Colonic mucosa (tissue), 4 donors: ENCODE results near the gene PHYKPL. TPM values are rescaled to one million over a fixed set of nuclear protein-coding genes. Genes with fewer than 3 reads are reported as not detected.

Experiments
- DNase-seq: peaks from one replicate; pipeline ENCODE4 v3.0.0-alpha.2; 2020
- H3K27ac ChIP-seq: fragments of 200-600 bp; one replicate; pipeline ENCODE4 v1.8.0; 2021
- H3K27me3 ChIP-seq: fragments of 200-600 bp; one replicate; pipeline ENCODE4 v1.8.0; 2021
- H3K36me3 ChIP-seq: fragments of 200-600 bp; one replicate; pipeline ENCODE4 v1.8.0; 2021
- H3K4me1 ChIP-seq: fragments of 200-600 bp; one replicate; pipeline ENCODE4 v1.8.0; 2021; ENCODE audit warnings: mild to moderate bottlenecking
- H3K4me3 ChIP-seq: fragments of 200-600 bp; one replicate; pipeline ENCODE4 v1.8.0; 2021
- H3K9ac ChIP-seq, 2 donors: one replicate each; pipeline ENCODE4 v1.7.0; 2013; ENCODE audit warnings: control low read depth in 2 of 2, low read depth in 2 of 2, low read length in 2 of 2
- H3K9me3 ChIP-seq: fragments of 200-600 bp; one replicate; pipeline ENCODE4 v1.8.0; 2021
- intact Hi-C: fragments of 100-400 bp; cut with DNase I; formaldehyde crosslinking; loops from one replicate; pipeline ENCODE4 v1.14.1; 2022
- total RNA-seq, 2 donors: library from RNA; stranded (reverse); fragmentation: NEBNext Ultra II Directional in 1 of 2; extraction: Animal tissue kit (Norgen Biotek cat#: 25700) in 1 of 2; gene quantifications; one replicate each; pipeline ENCODE4 v1.2.1, GENCODE V29; 2021
- TF ChIP-seq, protein P1 (sequence below): fragments of 200-600 bp; IDR thresholded peaks from one replicate; pipeline ENCODE4 v1.8.0; 2022; ENCODE audit warnings: antibody characterized with exemption, mild to moderate bottlenecking
- donor health status: healthy.
- donor health status: DM: no; HTN: no; CAD: no.
- donor health status: DM: no; HTN: no; CAD: no.

PHYKPL gene
- total RNA-seq, 2 donors from 2014 or later: 101 to 159 TPM

DNA sequence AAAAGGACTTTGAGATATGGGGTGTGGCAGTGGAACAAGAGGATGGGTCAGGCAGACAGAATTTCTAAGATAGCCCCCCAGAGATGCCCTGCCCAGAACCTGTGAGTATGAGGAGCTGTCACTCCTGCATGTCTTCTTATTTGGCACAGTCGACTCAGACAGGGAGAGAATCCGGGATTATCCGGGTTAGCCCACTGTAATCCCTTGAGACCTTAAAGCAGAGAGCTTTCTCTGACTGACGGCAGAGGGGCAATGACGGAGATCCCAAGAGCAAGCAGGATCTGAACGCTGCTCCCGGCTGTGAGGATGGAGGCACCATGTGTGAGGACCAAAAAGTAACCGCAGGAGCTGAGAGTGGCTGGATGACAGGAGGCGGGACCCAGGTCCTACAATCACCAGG, 70.1 kb downstream of the PHYKPL start:
- Histone ChIP-seq H3K27me3 (no peaks in the 10 kb centered on the region), H3K4me3 (no peak overlapping the region), H3K9me3 (no peaks in the 10 kb centered on the region), H3K9ac (no peak overlapping the region), H3K4me1 (no peaks in the 10 kb centered on the region), H3K36me3 (no peaks in the 10 kb centered on the region), H3K27ac (no peak overlapping the region)
- DNase-seq: no peak
- intact Hi-C loops: loop anchor here (2.0 kb wide), 1 partner anchor 88 kb away; no protein-coding TSS in a partner anchor
- TF ChIP-seq, protein P1, sequence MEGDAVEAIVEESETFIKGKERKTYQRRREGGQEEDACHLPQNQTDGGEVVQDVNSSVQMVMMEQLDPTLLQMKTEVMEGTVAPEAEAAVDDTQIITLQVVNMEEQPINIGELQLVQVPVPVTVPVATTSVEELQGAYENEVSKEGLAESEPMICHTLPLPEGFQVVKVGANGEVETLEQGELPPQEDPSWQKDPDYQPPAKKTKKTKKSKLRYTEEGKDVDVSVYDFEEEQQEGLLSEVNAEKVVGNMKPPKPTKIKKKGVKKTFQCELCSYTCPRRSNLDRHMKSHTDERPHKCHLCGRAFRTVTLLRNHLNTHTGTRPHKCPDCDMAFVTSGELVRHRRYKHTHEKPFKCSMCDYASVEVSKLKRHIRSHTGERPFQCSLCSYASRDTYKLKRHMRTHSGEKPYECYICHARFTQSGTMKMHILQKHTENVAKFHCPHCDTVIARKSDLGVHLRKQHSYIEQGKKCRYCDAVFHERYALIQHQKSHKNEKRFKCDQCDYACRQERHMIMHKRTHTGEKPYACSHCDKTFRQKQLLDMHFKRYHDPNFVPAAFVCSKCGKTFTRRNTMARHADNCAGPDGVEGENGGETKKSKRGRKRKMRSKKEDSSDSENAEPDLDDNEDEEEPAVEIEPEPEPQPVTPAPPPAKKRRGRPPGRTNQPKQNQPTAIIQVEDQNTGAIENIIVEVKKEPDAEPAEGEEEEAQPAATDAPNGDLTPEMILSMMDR: no peak

DNA sequence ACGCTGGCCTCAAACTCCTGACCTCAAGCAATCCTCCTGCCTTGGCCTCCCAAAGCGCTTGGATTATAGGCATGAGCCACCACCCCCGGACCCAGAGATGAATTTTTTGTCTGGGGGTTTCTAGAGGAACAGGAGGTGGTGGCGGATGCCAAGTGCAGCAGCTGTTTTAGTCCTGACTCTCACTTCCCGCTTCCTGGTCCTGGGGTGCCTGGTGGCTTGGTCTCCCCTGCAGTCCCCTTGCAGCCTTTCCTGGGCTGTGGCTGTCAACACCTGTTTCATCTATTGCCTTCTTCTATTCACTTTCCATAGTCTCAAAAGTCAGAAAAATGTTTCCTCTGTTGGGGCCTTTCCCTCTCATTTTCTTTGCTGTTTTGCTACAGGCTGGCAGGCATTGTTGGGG, 72.4 kb downstream of the PHYKPL start:
- DNase-seq: no peak
- intact Hi-C loops: no loop called here

More for the DNA sequence above, 72.4 kb downstream of the PHYKPL start:
- Histone ChIP-seq H3K27me3 (no peaks in the 10 kb centered on the region), H3K4me3 (no peak overlapping the region), H3K9me3 (no peaks in the 10 kb centered on the region), H3K9ac (no peak overlapping the region), H3K4me1 (no peaks in the 10 kb centered on the region), H3K27ac (no peak overlapping the region), H3K36me3 (no peaks in the 10 kb centered on the region)
- TF ChIP-seq, protein P1: no peak

Other genes with a start within 250 kb of the PHYKPL start
- not detected for gene PROP1, start 236.6 kb downstream of the PHYKPL start, total RNA-seq
- gene N4BP3, start 119.3 kb downstream of the PHYKPL start, total RNA-seq: 1 to 10 TPM; 2.2 to 3.3 TPM
- gene RMND5B, start 101.8 kb downstream of the PHYKPL start, total RNA-seq: 10 to 100 TPM; 31.9 to 50.1 TPM
- 100 to 1,000 TPM in 1 of 2 donors, 10 to 100 TPM in 1; 64.8 to 182 TPM for gene NHP2, start 78.9 kb downstream of the PHYKPL start, total RNA-seq
- gene GMCL2, start 45.4 kb downstream of the PHYKPL start, total RNA-seq: not detected
- 100 to 1,000 TPM; 286 to 385 TPM for gene HNRNPAB, start 28.3 kb downstream of the PHYKPL start, total RNA-seq